Hepatocyte (in vitro differentiated cells): ENCODE measurements around the gene F8.

Experiments
- CTCF ChIP-seq: fragments of 200-600 bp; sonication (generic); IDR thresholded peaks from 2 replicates; pipeline ENCODE4 v1.5.1; 2016; ENCODE audit warnings: antibody characterized with exemption, mild to moderate bottlenecking; ENCODE audit not compliant: poor library complexity
- EZH2 ChIP-seq: fragments of 200-600 bp; sonication (generic); IDR thresholded peaks from 2 replicates; pipeline ENCODE4 v1.6.1; 2016; ENCODE audit warnings: antibody characterized with exemption, mild to moderate bottlenecking, borderline replicate concordance
- EZH2phosphoT487 ChIP-seq: fragments of 200-600 bp; sonication (generic); IDR thresholded peaks from one replicate; pipeline ENCODE4 v1.6.1; 2018; ENCODE audit warnings: antibody characterized with exemption, mild to moderate bottlenecking, low read depth, moderate library complexity; ENCODE audit not compliant: unreplicated experiment, severe bottlenecking

- TF ChIP-seq CTCF: no peak
- no peak for TF ChIP-seq EZH2
- no peak for TF ChIP-seq EZH2phosphoT487
These were observed 1.6 kb upstream of the F8 start for GRCh38 chrX:155023907-155024833.
